CD4-positive, alpha-beta T cell treated with Interleukin-2 at 100 ng/mL for 4 hours (primary cell): ENCODE results near the gene SMG1.
A peak's percentile ranks its signal among the peaks of the same experiment; 100 is the strongest.
"Not testable (repeated sequence)": the region's sequence is repeated elsewhere in the genome, so short reads cannot be mapped to it uniquely, and the experiment has no call there.

ENCODE experiments used
- DNase-seq: peaks from one replicate; pipeline ENCODE4 v3.0.0-alpha.2; 2020; ENCODE audit warnings: low spot score

SMG1 gene

DNA sequence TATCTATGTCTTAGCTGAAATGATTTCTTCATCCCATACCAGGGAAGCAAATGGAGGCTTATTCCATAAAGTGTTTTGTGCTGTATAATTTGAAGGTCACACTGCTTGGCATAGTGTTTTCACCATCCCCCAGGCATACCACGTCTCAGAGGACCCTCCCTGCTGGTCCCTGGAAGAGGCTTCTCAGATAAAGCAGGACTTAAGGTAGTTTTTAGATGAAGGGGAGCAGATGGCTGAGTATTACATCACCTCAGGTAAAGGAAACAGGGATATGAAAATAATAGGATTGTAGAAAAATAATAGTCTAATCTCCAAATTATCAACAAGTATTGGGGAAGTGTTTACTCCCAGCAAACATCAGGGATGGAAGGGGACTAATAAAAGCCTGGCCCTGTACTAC, 7.3 kb upstream of the SMG1 start:
- no peak for DNase-seq

DNA sequence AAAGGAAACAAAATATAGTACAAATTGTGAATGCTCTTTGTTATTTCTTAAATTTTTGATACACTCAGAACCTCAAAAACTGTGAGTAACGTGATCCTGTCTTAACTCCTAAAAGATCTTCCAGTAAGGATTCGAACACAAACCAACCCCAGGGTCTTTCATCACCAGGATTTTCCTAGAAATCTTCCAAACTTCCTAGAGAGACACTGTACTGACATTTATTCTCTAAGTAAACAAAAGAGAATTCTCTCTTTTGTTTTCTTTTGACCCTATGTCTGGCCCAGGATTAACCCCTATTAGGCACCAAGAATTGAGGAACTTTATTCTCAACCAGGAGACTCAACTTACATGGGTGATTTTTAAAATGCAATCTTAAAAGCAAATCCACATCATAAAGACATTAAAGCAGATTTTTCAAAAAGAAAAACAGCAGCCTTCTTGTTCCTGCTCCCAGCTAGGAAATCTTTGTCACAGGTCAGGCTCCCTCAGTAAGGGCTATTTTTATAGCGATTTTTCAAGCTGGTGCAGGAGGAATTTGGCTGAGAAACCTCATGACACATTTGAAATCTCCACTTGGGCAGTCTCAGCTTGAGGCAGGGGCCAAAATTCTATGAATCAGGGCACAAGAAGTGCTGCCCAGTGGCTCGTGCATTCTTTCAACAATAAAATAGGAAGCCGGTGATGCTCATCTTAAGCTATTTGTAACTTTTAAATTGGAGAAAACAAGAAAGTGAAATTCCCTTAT, 6.2 kb upstream of the SMG1 start:
- no peak for DNase-seq

GRCh38 chr16:18931756-18932155, 5.5 kb upstream of the SMG1 start:
- DNase-seq = no peak

DNA sequence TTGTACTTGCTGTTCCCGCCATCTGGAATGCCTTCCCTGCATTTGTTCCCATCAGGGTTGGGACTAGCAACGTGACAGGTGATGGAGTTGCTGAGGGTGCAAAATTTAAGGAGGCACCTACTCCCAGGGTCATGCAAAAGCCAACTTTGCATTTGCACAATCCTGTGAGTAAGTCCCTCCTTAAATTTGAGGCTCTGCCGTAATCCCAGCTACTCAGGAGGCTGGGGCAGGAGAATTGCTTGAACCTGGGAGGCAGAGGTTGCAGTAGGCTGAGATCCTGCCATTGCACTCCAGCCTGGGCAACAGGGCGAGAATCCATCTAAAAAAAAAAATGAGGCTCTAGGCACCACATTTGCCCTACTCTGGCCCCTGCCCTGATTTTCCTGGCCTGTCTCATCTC, 3.9 kb upstream of the SMG1 start:
- not testable (repeated sequence) for DNase-seq

GRCh38 chr16:18928073-18928472, 1.9 kb upstream of the SMG1 start:
- DNase-seq = not testable (repeated sequence)

- DNase-seq = peak; percentile 55
Observed at GRCh38 chr16:18925215-18925985, 808 bp downstream of the SMG1 start.

DNA sequence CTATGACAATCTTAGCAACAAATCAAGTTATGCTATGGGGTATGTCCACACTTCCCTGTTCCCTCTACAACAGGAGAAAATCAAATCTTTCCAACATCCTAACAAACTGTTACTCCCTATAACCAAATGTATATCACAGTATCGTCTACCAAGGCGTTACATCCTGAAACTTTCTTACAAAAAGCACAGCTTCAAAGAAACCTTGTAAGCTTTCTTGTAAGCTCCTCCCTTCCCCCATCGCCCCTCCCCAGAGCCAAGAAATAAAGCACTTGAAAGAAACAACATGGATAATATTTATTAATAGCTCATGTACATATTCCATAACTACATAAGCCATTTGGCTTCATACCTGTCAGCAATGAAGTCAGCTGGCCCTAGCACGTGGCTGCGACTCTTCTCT, 2.3 kb downstream of the SMG1 start:
- peak; percentile 9 for DNase-seq

GRCh38 chr16:18923124-18923523, 3.1 kb downstream of the SMG1 start:
- peak; percentile 27 for DNase-seq

GRCh38 chr16:18909585-18909984, 16.6 kb downstream of the SMG1 start:
- DNase-seq = not testable (repeated sequence)

- not testable (repeated sequence) for DNase-seq
Observed at GRCh38 chr16:18908716-18909115, 17.5 kb downstream of the SMG1 start.

GRCh38 chr16:18902778-18903177, 23.4 kb downstream of the SMG1 start:
- not testable (repeated sequence) for DNase-seq

DNA sequence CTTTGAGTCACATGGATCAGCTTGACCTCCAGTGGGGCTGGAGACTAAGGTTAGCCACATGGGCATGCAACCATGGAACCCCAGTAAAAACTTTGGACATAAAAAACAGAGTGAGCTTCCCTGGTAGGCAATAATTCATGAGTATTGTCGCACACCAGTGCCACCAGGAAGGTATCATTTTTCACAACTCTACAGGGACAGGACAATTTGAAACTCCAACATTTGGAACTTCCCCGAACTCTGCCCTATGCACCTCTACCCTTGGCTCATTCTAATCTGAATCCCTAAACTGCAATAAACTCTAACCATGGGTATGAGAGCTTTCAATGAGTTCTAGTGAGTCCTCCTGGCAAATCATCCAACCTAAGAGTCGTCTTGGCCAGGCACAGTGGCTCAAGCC, 24.2 kb downstream of the SMG1 start:
- not testable (repeated sequence) for DNase-seq

DNA sequence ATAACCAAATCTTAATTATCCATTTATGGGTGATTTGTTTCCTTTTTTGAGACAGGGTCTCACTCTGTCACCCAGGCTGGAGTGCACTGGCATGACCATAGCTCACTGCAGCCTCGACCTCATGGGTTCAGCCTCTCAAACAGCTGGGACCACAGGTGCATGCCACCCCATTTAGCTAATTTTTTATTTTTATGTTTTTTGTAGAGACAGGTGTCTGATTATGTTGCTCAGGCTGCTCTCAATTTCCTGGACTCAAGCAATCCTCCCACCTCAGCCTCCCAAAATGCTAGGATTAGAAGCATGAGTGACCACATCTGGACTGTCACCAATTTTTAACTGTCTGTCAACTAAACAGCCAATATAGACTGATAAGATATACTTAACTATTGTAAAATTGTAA, 25.0 kb downstream of the SMG1 start:
- not testable (repeated sequence) for DNase-seq

GRCh38 chr16:18884456-18884855, 41.8 kb downstream of the SMG1 start:
- DNase-seq = not testable (repeated sequence)

DNA sequence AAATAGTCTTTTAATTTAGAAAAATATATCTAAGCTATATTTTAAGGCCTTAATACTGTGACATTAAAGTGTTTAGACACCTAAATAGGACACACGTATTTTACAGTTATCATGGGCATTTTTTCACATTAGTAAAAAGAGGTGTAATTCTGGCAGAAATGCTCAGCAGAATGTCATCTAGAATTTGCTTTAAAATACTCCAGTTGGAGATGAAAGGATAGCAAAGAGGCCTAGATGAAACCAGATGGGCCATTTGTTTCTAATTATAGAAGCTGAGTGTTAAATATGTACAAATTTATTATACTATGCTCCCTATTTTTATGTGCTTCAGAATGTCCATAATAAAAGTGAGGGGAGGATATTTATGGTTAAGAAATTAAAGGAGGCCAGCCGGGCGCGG, 48.5 kb downstream of the SMG1 start:
- not testable (repeated sequence) for DNase-seq

GRCh38 chr16:18877259-18877658, 48.9 kb downstream of the SMG1 start:
- DNase-seq = not testable (repeated sequence)

- DNase-seq = not testable (repeated sequence)
Observed at GRCh38 chr16:18876301-18876700, 49.9 kb downstream of the SMG1 start.

GRCh38 chr16:18869043-18869771, 57.0 kb downstream of the SMG1 start:
- DNase-seq = not testable (repeated sequence)

DNA sequence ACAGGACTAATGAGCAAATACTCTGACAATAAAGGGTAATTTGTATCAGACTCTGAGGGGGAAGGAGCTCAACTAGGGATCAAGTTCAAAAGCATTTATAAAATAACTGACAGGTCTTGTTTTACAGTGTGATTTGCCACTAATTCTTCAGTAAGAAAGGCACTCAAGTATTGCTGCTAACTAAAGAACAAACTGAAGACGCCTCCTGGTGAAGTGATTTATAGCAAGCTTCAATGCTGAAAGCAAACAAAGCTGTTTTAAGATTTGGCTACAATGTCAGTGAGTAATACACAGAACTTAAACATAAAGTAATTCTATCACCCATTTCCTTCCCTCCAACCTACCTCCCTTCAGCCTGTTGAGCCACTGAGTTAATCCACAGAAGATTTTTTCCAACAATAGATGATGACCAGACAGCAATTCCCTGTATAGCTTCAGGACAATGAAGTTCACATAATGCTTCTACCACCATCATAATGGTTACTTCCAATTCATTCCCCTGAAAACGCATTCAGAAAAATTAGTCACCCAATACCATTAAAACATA, 59.9 kb downstream of the SMG1 start:
- not testable (repeated sequence) for DNase-seq

DNA sequence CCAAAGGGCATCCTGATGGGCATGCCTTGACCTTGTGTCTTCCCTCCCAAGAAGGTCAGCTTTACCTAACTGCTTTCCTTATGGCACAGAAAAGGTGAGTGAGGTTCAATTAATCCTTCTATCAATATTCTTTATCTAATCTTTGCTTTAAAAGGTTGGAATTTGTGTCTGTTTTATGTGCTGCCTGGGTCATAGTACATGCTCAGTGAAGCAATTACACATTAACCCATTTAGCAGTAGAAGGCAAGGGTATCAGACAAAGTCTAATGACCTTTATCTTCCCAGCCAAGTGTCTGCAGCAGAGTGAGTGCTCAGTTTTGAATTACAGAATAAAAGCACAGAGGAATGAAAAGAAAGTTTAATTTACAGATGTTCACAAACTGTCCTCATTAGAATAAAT, 63.3 kb downstream of the SMG1 start:
- not testable (repeated sequence) for DNase-seq

GRCh38 chr16:18855196-18855595, 71.0 kb downstream of the SMG1 start:
- DNase-seq = no peak

GRCh38 chr16:18853694-18854093, 72.5 kb downstream of the SMG1 start:
- no peak for DNase-seq
